Measurements from ENCODE around the gene IL17C.

DNA sequence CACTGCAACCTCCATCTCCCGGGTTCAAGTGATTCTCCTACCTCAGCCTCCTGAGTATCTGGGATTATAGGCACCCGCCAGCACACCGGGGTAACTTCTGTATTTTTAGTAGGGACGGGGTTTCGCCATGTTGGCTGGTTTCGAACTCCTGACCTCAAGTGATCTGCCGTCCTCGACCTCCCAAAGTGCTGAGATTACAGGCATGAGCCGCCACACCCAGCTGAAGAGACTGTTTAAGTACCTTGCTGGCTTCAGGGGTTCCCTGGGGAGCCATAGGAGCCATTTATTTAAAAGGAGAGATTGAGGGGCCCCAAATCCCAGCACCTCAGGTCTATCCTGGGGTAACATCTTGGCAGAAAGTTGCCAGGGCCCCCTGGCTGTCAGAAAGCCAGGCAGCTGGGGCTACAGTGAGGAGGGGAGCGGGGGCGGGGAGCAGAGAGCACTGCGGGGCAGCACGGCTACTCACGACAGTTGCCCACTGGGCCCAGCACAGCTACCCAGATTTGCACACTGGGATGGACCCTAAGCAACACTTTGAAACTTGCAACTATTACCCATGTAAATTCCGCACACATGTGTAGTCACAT, 46.3 kb downstream of the IL17C start:
- no peak for TF ChIP-seq CTCF (IDR thresholded peaks at IDR 0.05)
- TF ChIP-seq POLR2A (IDR thresholded peaks at IDR 0.05) = no peak
